Gastrocnemius medialis (tissue), 4 donors: Measurements from ENCODE around the gene MINPP1. TPM values are rescaled to one million over a fixed set of nuclear protein-coding genes. Genes with fewer than 3 reads are reported as not detected.

Source experiments
- ATAC-seq, 2 donors: fragments of 150-250 bp; one replicate each; pipeline ENCODE4 v1.9.1; 2016
- DNase-seq, 2 donors: peaks; one replicate each; pipeline ENCODE4 v3.0.0-alpha.2; 2019
- H3K27ac ChIP-seq, 4 donors: fragments of 200-600 bp; sonication (generic); 1 replicate in 1 of 4; 2 replicates in 3 of 4; pipeline ENCODE4 v1.5.1; 2016 to 2018; ENCODE audit warnings: mild to moderate bottlenecking in 2 of 4, moderate library complexity in 1 of 4
- H3K27me3 ChIP-seq, 3 donors: fragments of 200-600 bp; sonication (generic) in 2 of 3; 1 replicate in 1 of 3; 2 replicates in 2 of 3; pipeline versions ENCODE4 v1.5.1 to v1.6.0; 2016 to 2019; ENCODE audit warnings: mild to moderate bottlenecking in 1 of 3, moderate library complexity in 1 of 3
- H3K36me3 ChIP-seq, 2 donors: fragments of 200-600 bp; sonication (generic) in 1 of 2; one replicate each; pipeline ENCODE4 v1.5.1; 2017 to 2018
- H3K4me1 ChIP-seq, 2 donors: fragments of 200-600 bp; sonication (generic) in 1 of 2; one replicate each; pipeline ENCODE4 v1.5.1; 2016 to 2017; ENCODE audit warnings: mild to moderate bottlenecking in 2 of 2
- H3K4me3 ChIP-seq, 4 donors: fragments of 200-600 bp; sonication (generic) in 3 of 4; 1 replicate in 1 of 4; 2 replicates in 3 of 4; pipeline ENCODE4 v1.5.1; 2016 to 2019; ENCODE audit warnings: mild to moderate bottlenecking in 2 of 4
- H3K9me3 ChIP-seq, 3 donors: fragments of 200-600 bp; sonication (generic) in 2 of 3; 1 replicate in 1 of 3; 2 replicates in 2 of 3; pipeline ENCODE4 v1.5.1; 2016 to 2019
- CTCF ChIP-seq, 5 experiments: fragments of 450-650 bp in 3 of 5; fragments of 200-600 bp in 2 of 5; sonication (generic) in 2 of 5; IDR thresholded peaks in 4 of 5; conservative IDR thresholded peaks in 1 of 5; 1 replicate in 4 of 5; 2 replicates in 1 of 5; pipeline ENCODE4 v1.5.1; 2016 to 2019; ENCODE audit warnings: antibody characterized with exemption in 5 of 5, mild to moderate bottlenecking in 3 of 5, moderate library complexity in 3 of 5
- POLR2A ChIP-seq, 2 donors: fragments of 450-650 bp; IDR thresholded peaks; one replicate each; pipeline ENCODE4 v1.6.1; 2017; ENCODE audit warnings: antibody characterized with exemption in 2 of 2, mild to moderate bottlenecking in 2 of 2, moderate library complexity in 2 of 2
- in situ Hi-C, 4 donors: fragments of 200-750 bp; cut with MboI; loops; one replicate each; pipeline versions ENCODE4 v1.15.0 to v1.8.0; 2017; ENCODE audit warnings: low sequenced_read_pairs in 4 of 4
- intact Hi-C: fragments of 100-400 bp; cut with DNase I; formaldehyde crosslinking; loops from one replicate; pipeline ENCODE4 v1.15.1; 2023; ENCODE audit warnings: low total_unique reads
- total RNA-seq, 4 donors: library from RNA; depleted of rRNA; stranded (reverse); fragments of >200 nt; gene quantifications; one replicate each; pipeline versions ENCODE4 v1.1.0 to v1.2.3, GENCODE V29; 2016

The MINPP1 gene
- total RNA-seq, 4 donors from 2014 or later: 6.9 to 7.1 (median 7.0) TPM

- H3K36me3 ChIP-seq: peaks cover 0 to 34% of the 10 kb centered on the region in 2 donors
- no peak overlapping the region for H3K4me3 ChIP-seq
- DNase-seq (no peak), ATAC-seq (no peak)
- in situ Hi-C loops (no loop called here), intact Hi-C loops (no loop called here)
- no peak overlapping the region for H3K27ac ChIP-seq
- TF ChIP-seq CTCF (IDR thresholded peaks at IDR 0.05 in 4 of 5, conservative IDR thresholded peaks at IDR 0.05 in 1 of 5) (no peak), POLR2A (IDR thresholded peaks at IDR 0.05) (no peak)
- peaks cover 16 to 17% of the 10 kb centered on the region in 2 donors for H3K4me1 ChIP-seq
- no peaks in the 10 kb centered on the region for H3K27me3 ChIP-seq
- H3K9me3 ChIP-seq: no peaks in the 10 kb centered on the region
These were observed 5.3 kb downstream of the MINPP1 start for GRCh38 chr10:87510025-87510424.

- H3K4me1 ChIP-seq: peaks cover 4 to 5% of the 10 kb centered on the region in 2 donors
- ATAC-seq (no peak), DNase-seq (no peak)
- in situ Hi-C loops (no loop called here), intact Hi-C loops (no loop called here)
- TF ChIP-seq CTCF (IDR thresholded peaks at IDR 0.05 in 4 of 5, conservative IDR thresholded peaks at IDR 0.05 in 1 of 5) (no peak), POLR2A (IDR thresholded peaks at IDR 0.05) (no peak)
- H3K27me3 ChIP-seq: no peaks in the 10 kb centered on the region
- no peak overlapping the region for H3K27ac ChIP-seq
- H3K9me3 ChIP-seq: no peaks in the 10 kb centered on the region
- H3K4me3 ChIP-seq: no peak overlapping the region
- H3K36me3 ChIP-seq: peaks cover 0 to 39% of the 10 kb centered on the region in 2 donors
These were observed 6.8 kb downstream of the MINPP1 start for GRCh38 chr10:87511526-87511925.

- Histone ChIP-seq H3K4me1 (peaks cover 4% of the 10 kb centered on the region in 2 donors), H3K9me3 (no peaks in the 10 kb centered on the region), H3K36me3 (peaks cover 4 to 43% of the 10 kb centered on the region in 2 donors), H3K27me3 (no peaks in the 10 kb centered on the region), H3K4me3 (no peak overlapping the region), H3K27ac (no peak overlapping the region)
- intact Hi-C loops: no loop called here
- ATAC-seq (no peak), DNase-seq (no peak)
- in situ Hi-C loops: no loop called here
- no peak for TF ChIP-seq POLR2A (IDR thresholded peaks at IDR 0.05)
- TF ChIP-seq CTCF (IDR thresholded peaks at IDR 0.05 in 4 of 5, conservative IDR thresholded peaks at IDR 0.05 in 1 of 5): no peak
These were observed 14.2 kb downstream of the MINPP1 start for GRCh38 chr10:87518937-87519336.

GRCh38 chr10:87519582-87519981, 14.9 kb downstream of the MINPP1 start:
- no peak overlapping the region for H3K4me3 ChIP-seq
- no peak for ATAC-seq
- no peaks in the 10 kb centered on the region for H3K27me3 ChIP-seq
- H3K9me3 ChIP-seq: no peaks in the 10 kb centered on the region
- intact Hi-C loops: no loop called here
- no peak overlapping the region for H3K27ac ChIP-seq
- H3K4me1 ChIP-seq: peaks cover 6 to 10% of the 10 kb centered on the region in 2 donors
- DNase-seq: no peak
- in situ Hi-C loops: no loop called here
- no peak for TF ChIP-seq CTCF (IDR thresholded peaks at IDR 0.05 in 4 of 5, conservative IDR thresholded peaks at IDR 0.05 in 1 of 5)
- no peak for TF ChIP-seq POLR2A (IDR thresholded peaks at IDR 0.05)
- peaks cover 4 to 37% of the 10 kb centered on the region in 2 donors for H3K36me3 ChIP-seq

DNA sequence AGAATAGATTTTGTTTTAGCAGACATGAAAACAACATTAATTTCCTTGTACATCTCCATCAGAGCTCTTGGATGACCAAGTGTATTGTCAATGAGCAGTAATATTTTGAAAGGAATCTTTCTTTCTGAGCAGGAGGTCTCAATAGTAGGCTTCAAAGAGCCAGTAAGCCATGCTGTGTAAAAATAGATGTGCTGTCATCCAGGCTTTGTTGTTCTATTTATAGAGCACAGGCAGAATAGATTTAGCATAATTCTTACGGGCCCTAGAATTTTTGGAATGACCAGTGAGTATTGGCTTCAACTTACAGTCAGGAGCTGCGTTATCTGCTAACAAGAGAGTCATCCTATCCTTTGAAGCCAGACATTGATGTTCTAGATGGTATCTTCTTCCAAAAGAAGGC, 19.0 kb downstream of the MINPP1 start:
- Histone ChIP-seq H3K9me3 (no peaks in the 10 kb centered on the region), H3K4me3 (no peak overlapping the region), H3K36me3 (peaks cover 0 to 25% of the 10 kb centered on the region in 2 donors), H3K27ac (peak overlapping the region in 3 of 4 donors; percentile 7 to 36 (median 27)), H3K4me1 (peaks cover 6 to 10% of the 10 kb centered on the region in 2 donors), H3K27me3 (no peaks in the 10 kb centered on the region)
- intact Hi-C loops (no loop called here), in situ Hi-C loops (no loop called here)
- no peak for ATAC-seq
- DNase-seq: no peak
- TF ChIP-seq POLR2A (IDR thresholded peaks at IDR 0.05) (no peak), CTCF (IDR thresholded peaks at IDR 0.05 in 4 of 5, conservative IDR thresholded peaks at IDR 0.05 in 1 of 5) (no peak)
